Stimulated activated CD4-positive, alpha-beta T cell treated with anti-CD3 and anti-CD28 coated beads, Interleukin-4, amount 100 ng/mL, for 48 hours (primary cell): ENCODE measurements around the gene MAP3K8.

Experiments
- DNase-seq, 2 donors: peaks; one replicate each; pipeline ENCODE4 v3.0.0-alpha.2; 2020; ENCODE audit warnings: low read depth in 2 of 2

The MAP3K8 gene

GRCh38 chr10:30433730-30434272 lies at the start of gene MAP3K8:
MAP3K8 (plus strand) TSS chr10:30434184; CDS start chr10:30438939, 4,755 bp downstream.
- peak; percentile 66 to 85 for DNase-seq

- DNase-seq, result no peak
Observed at GRCh38 chr10:30384701-30385201, 49.2 kb upstream of the MAP3K8 start.

GRCh38 chr10:30386801-30387588 lies 47.0 kb upstream of the MAP3K8 start:
- DNase-seq, result no peak

GRCh38 chr10:30387646-30388243 lies 46.2 kb upstream of the MAP3K8 start:
- no peak for DNase-seq

- no peak for DNase-seq
Observed at GRCh38 chr10:30389543-30389942, 44.4 kb upstream of the MAP3K8 start.

- DNase-seq, result no peak
Observed at GRCh38 chr10:30390207-30390606, 43.8 kb upstream of the MAP3K8 start.

- DNase-seq, result no peak
Observed at GRCh38 chr10:30391266-30391665, 42.7 kb upstream of the MAP3K8 start.

- peak; percentile 62 to 69 for DNase-seq
Observed at GRCh38 chr10:30392564-30392990, 41.4 kb upstream of the MAP3K8 start.

- DNase-seq, result no peak
Observed at GRCh38 chr10:30396293-30396692, 37.7 kb upstream of the MAP3K8 start.

GRCh38 chr10:30396698-30397097 lies 37.3 kb upstream of the MAP3K8 start:
- DNase-seq, result no peak

- no peak for DNase-seq
Observed at GRCh38 chr10:30398193-30398592, 35.8 kb upstream of the MAP3K8 start.

- no peak for DNase-seq
Observed at GRCh38 chr10:30398788-30399187, 35.2 kb upstream of the MAP3K8 start.

- DNase-seq, result no peak
Observed at GRCh38 chr10:30403494-30403893, 30.5 kb upstream of the MAP3K8 start.

- no peak for DNase-seq
Observed at GRCh38 chr10:30404540-30404939, 29.4 kb upstream of the MAP3K8 start.

GRCh38 chr10:30411263-30411662 lies 22.7 kb upstream of the MAP3K8 start:
- no peak for DNase-seq

GRCh38 chr10:30412901-30413300 lies 21.1 kb upstream of the MAP3K8 start:
- no peak for DNase-seq

- DNase-seq, result no peak
Observed at GRCh38 chr10:30413996-30414576, 19.9 kb upstream of the MAP3K8 start.

GRCh38 chr10:30415593-30415992 lies 18.4 kb upstream of the MAP3K8 start:
- DNase-seq, result no peak

GRCh38 chr10:30417301-30417700 lies 16.7 kb upstream of the MAP3K8 start:
- no peak for DNase-seq

- DNase-seq, result no peak
Observed at GRCh38 chr10:30420266-30420665, 13.7 kb upstream of the MAP3K8 start.

- DNase-seq, result no peak
Observed at GRCh38 chr10:30420766-30421165, 13.2 kb upstream of the MAP3K8 start.

GRCh38 chr10:30422151-30422695 lies 11.8 kb upstream of the MAP3K8 start:
- no peak for DNase-seq
